ENCODE measurements around the gene STAT2.
"Not testable (repeated sequence)": the region's sequence is repeated elsewhere in the genome, so short reads cannot be mapped to it uniquely, and the experiment has no call there.

The STAT2 gene

GRCh38 chr12:56359851-56360767 is at the start of gene STAT2:
STAT2 (minus strand) TSS chr12:56360107; CDS start chr12:56356571, 3,536 bp downstream.
- peak; percentile 97 for DNase-seq (ENCODE audit: low spot score)

DNA sequence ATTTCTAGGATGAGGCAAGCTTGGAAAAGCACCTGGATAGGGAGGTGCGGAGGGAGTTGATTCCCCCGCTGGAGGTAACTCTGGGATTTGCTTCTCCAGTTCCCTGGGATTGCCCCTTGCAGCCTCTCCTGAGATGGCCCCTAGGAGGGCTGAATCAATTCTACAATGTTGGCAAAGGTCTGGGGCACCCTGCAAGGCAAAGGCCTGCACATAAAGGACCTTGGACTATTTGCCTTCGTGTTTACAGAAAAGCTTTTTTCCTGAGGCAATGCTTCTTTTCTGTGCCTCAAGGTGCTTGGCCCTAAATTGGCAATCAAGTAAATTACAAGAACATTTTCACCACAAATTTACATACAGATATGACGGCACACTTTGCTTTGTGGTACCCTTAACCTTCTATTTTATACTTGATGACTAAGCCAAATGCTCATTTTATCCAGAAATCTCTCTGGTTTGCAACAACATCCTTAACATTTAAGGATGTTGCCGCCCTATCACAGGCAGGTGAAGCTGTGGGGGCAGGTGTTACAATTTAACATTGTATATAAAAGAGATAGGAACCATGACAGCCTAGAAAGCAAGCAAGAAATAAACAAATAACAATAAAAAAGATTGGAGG is 49.0 kb upstream of the STAT2 start:
- DNase-seq (ENCODE audit: low spot score) = no peak

DNA sequence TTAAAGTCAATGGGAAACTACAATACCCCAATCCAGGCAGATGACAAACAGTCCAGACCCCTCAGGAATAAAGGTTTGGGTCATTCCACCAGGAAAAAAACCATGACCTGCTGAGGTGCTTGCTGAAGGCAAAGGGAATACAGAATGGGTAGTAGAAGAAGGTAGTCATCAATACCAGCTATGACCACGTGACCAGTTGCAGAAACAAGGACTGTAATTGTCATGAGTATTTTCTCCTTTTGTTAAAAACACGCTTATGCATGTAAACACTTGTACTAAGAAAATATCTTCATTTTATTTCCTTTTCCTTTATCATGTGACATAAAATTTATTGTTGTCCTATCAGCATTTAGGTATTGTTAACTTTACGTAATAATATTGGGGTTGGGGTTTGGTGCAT is 44.3 kb upstream of the STAT2 start:
- DNase-seq (ENCODE audit: low spot score) = not testable (repeated sequence)

GRCh38 chr12:56401612-56402011 is 41.7 kb upstream of the STAT2 start:
- not testable (repeated sequence) for DNase-seq (ENCODE audit: low spot score)

DNA sequence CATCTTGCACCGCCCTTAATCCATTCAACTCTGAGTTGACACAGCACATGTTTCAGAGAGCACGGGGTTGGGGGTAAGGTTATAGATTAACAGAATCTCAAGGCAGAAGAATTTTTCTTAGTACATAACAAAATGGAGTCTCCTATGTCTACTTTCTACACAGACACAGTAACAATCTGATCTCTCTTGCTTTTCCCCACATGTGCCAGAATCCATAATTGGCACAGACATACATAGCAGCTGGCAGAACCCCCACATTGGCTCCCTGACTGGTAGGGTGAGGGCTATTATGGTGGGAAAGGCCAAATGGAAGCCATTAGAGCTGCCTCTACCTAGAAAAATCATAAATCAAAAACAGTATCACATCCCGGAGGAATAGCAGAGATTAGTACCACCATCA is 41.2 kb upstream of the STAT2 start:
- DNase-seq (ENCODE audit: low spot score) = not testable (repeated sequence)

DNA sequence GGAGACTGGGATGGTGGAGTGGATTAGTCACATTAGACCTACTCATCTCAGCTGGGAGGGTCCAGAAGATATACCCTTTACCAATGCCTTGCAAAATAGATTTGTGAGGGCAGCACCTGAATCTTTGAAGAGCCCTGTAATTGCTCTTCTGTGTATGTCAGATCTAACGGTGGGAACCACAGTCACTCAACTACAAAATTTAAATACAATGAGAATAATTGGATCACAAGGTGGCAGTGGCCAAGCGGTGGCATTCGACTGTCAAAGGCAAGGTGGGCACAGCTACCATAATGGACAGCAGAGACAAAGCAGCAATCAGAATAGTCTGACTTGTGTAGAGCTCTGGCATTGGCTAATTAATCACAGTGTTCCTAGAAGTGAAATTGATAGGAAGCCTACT is 39.6 kb upstream of the STAT2 start:
- DNase-seq (ENCODE audit: low spot score) = not testable (repeated sequence)

GRCh38 chr12:56398324-56398723 is 38.4 kb upstream of the STAT2 start:
- DNase-seq (ENCODE audit: low spot score) = no peak

- DNase-seq (ENCODE audit: low spot score) = no peak
Observed at GRCh38 chr12:56392331-56392730, 32.4 kb upstream of the STAT2 start.

- no peak for DNase-seq (ENCODE audit: low spot score)
Observed at GRCh38 chr12:56391721-56392120, 31.8 kb upstream of the STAT2 start.

DNA sequence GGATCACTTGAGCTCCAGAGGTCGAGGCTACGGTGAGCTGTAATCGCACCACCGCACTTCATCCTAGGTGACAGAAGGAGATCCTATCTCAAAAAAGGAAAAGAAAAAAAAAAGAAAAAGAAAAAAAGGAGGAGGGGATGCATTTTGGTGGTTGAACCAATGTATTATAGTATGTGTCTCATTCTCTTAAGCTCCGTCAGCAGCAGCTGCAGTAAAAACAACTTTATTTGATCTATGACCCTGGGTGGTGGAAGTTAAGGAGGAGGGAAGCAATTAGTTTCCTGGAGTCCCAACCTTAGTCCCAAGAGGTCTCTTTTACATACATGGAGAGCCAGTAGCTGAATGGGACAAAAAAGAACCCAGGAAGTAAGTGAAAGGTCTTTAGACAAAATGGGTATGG is 29.5 kb upstream of the STAT2 start:
- DNase-seq (ENCODE audit: low spot score) = no peak

DNA sequence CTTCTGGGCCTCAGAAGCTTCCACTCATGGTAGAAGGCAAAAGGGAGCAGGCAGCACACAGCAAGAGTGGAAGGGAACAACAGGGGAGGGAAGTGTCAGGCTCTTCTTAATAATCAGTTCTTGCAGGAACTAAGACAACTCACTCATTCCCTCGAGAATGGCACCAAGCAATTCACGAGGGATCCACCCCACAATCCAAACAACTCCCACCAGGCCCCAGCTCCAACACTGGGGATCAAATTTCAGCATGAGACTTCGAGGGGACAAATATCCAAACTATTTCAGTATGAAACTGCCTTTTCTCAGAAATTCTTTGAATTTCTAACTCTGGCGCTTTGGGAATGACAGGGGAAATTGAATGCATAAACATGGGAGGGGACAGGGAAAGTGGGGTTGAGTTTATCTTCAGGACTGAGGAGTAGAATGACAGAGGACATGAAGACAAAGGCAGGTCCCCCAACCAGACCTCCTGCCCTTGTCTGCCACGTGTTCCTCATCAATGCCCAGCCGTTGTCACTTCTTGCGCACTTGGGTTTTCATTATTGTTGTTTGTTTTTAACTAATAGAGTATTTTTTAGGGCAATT is 27.3 kb upstream of the STAT2 start:
- peak; percentile 27 for DNase-seq (ENCODE audit: low spot score)

DNA sequence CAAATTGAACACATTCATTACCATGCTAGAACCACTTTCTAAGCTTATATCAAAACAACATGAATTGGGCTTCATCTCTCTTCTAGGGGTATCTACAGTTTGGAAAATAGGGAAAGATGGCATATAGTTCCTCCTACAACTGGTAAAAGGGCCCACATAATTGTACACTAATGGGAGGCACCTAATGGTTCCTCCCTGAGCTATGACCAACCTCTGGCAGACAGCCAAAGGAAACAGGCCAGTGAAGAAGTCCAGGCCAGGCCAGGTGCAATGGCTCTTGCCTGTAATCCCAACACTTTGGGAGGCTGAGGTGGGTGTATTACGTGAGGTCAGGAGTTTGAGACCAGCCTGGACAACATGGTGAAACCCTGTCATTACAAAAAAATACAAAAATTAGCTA is 26.0 kb upstream of the STAT2 start:
- DNase-seq (ENCODE audit: low spot score) = no peak

- DNase-seq (ENCODE audit: low spot score) = no peak
Observed at GRCh38 chr12:56382611-56383010, 22.7 kb upstream of the STAT2 start.

DNA sequence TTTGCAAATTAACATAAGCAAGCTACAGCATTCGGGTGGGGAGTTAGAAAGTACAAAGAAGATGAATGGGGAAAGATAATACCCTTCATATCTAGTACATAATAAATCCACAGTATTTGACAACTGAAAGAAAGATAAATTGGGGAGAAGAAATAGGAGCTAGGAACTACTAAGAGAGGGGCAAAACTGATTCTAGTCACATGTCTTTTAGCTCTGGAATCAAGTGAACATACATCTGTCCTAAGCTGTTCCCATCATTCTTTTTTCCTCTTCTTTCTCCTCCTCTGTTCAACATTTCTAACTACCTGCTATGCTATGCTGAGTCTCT is 18.0 kb upstream of the STAT2 start:
- no peak for DNase-seq (ENCODE audit: low spot score)

- peak; percentile 19 for DNase-seq (ENCODE audit: low spot score)
Observed at GRCh38 chr12:56377310-56377988, 17.5 kb upstream of the STAT2 start.

- DNase-seq (ENCODE audit: low spot score) = no peak
Observed at GRCh38 chr12:56375598-56376434, 15.9 kb upstream of the STAT2 start.

DNA sequence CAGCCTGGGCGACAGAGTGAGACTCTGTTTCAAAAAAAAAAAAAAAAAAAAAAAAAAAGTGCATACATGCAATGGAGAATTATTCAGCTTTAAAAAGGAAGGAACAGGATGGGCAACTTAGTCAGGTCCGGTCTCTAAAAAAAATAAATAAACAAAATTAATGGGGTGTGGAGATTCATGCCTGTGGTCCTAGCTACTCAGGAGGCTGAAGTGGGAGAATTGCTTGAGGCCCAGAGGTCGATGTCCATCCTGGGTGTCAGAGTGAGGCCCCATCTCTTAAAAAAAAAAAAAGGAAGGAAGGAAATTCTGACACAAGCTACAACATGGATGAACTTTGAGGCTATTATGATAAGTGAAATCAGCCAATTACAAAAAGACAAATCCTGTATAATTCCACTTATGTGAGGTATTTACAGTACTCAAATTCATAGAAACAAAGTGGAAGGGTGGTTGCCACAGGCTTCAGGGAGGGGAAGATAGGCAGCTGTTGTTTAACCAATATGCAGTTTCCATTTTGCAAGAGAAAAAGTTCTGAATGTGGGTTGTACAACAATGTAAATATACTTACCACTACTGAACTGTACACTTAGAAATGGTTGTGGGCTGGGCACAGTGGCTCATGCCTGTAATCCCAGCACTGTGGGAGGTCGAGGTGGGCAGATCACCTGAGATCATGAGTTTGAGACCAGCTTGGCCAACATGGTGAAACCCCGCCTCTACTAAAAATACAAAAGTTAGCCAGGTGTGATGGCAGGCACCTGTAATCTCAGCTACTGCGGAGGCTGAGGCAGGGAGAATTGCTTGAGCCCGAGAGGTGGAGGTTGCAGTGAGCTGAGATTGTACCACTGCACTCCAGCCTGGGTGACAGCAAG is 15.1 kb upstream of the STAT2 start:
- no peak for DNase-seq (ENCODE audit: low spot score)

DNA sequence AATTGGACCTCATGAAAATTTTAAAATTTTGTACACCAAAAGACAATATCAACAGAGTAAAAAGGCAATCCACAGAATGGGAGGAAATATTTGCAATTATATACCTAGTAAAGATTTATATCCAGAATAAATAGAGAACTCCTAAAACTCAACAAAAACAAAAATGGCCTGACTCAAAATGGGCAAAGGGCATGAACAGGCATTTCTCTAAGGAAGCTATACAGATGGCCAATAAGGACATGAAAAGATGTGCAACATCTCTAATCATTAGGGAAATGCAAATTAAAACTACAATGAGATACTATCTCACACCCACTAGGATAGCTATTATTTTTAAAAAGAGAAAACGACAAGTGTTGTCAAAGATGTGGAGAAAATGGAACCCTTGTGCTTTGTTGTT is 13.6 kb upstream of the STAT2 start:
- DNase-seq (ENCODE audit: low spot score) = no peak

- no peak for DNase-seq (ENCODE audit: low spot score)
Observed at GRCh38 chr12:56366948-56367347, 7.0 kb upstream of the STAT2 start.

GRCh38 chr12:56362130-56363059 is 2.5 kb upstream of the STAT2 start, which contains the start of gene APOF:
APOF (minus strand) TSS chr12:56362857; CDS start chr12:56362745, 112 bp downstream.
- DNase-seq (ENCODE audit: low spot score) = no peak
